GM19463 (cell line): ENCODE results near the gene TOMM34.

Source experiments
- ATAC-seq: cut with Tn5 transposase; IDR thresholded peaks from one replicate; pipeline ENCODE4 v1.9.1; 2021; ENCODE audit warnings: mild to moderate bottlenecking, moderate library complexity; ENCODE audit not compliant: unreplicated experiment

The TOMM34 gene

DNA sequence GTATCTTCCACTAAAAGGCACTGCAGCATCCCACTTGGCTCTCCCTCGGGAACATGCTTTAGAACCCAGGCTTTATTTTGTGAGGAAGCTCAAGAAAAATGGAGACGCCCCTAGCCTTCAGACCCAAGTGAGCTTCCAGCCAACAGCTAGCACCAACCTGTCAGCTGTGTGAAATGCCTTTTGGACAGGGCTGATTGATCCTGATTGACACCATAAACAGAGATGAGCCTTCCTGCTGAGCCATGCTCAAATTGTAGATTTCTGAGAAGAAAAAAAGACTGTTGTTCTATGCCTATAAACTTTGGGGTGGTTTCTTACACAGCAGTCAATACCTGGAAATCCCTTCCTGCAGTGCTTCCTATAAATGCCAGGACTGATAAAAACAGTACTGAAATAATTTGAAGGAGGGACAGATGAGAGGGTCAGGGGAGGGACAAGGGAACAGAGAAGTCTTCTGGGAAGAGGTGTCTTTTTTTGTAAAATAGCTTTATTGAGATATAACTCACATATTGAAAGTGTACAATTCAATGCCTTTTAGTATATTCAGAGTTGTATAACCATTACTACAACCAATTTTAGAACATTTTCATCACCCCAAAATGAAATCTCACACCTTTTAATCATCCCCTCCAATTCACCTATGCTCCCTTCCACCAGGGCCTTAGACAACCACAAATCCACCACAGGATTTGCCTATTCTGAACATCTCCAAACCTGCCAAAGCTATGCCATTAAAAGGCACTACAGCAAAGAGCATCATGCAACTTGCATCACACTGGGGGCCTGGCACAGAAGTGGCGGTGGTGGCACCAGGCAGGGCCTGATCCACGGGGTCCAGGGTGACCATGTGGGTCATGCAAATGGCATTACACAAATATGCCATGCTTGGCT is 3.4 kb upstream of the TOMM34 start:
- ATAC-seq = no peak

- no peak for ATAC-seq
Measured at GRCh38 chr20:44962483-44962882, 2.3 kb upstream of the TOMM34 start.

DNA sequence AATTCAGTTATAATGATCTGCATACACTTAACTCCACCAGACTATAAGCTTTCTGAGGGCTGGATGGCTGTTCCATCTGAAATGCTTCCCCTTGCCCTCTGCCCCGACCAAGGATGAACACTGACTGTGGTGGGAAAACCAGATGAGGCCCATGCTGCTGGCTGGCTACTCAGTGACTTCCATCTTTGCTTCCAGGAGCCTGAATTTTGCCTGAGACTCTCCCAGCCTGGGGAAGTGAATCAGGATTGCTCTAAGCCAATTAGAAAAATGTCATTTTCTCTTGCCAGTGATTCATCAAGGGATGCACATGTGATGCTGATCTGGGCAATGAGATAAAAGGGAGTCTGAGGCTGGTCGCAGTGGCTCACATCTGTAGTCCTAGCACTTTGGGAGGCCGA is 1.7 kb upstream of the TOMM34 start:
- ATAC-seq = no peak

DNA sequence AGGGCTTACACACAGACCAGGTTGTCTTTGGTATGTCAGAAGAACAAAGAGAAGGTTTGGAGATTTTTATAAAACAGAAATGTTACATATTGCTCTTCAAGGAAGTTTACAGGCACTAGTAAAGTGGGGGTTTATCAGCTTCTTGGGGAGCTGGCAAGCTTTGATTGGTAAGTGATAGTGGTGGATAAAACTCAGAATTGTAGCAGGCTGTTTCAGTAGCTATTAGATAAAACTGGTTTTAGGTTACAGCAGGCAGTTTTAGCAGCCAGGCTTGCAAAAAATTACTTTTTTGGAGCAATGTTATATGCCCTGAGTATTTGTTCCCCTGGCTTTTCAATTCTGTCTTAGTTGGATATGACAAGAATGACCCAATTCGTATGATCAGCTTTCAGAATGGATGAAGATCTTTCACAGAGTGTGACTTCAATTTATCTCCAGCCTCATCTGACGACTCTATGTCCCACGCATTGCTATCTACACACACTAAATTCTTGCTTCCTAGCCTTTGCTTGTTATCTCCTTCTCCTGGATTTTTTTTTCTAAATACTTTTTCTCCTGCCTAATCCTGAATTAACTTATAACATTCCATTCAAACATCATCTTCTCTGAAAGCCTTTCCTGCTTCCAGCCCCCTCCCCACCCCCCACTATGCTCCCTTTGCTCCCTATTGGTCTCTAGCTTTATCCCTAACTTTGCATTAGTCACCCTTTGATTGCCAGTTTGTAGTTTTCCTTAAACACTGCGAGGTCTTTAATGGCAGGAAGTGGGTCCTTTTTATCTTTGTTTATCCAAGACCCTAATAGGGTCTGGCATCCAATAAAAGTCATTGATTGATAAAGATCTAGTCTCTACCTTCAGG is 1.0 kb upstream of the TOMM34 start:
- ATAC-seq = no peak

DNA sequence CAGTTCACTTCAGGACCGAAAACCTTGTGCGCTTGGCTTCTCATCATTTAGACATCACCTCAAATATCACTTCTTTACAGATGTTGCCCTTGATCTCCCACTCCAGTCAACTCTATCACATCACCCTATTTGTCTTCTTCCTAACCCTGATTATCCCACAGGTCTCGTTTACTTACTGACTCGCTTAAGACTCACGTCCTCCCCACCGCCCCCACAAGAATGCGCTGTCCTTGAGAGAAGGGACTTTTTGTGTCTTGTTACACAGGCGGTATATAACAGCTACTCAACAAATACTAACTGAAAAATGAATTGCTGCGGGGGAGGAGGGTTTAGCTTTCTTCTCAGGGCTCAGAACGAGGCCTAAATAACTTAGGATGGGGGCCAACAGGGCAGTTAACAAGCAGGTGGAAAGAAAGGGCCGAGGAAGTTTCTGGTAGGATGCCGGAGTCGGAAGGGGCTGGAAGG is 527 bp downstream of the TOMM34 start:
- peak; percentile 4 for ATAC-seq

DNA sequence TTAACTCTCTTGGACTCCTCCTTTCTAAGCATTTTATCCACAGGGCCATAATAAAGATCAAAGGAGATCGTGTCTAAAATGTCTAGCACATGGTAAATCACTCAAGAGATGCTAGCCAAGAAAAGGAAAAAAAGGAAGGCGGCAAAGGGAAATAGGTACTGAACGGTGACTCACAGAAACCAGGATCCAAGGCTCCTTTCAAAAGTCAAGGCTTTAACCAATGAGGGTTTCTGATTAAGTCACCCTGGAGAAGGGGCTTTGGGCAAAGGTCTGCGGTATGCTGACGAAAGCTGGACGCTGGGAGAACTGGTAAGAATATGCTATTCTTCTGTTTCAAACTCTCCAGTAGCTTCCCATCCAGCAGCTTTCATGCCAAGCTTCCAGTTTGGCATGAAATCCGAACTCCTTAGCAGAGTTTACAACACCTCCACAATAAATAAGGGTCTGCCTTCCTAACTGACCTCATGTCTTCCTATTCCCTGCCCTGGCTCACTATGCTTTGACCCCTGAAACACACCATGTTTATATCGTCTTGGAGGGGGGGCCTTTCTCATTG is 1.0 kb downstream of the TOMM34 start:
- ATAC-seq = no peak

DNA sequence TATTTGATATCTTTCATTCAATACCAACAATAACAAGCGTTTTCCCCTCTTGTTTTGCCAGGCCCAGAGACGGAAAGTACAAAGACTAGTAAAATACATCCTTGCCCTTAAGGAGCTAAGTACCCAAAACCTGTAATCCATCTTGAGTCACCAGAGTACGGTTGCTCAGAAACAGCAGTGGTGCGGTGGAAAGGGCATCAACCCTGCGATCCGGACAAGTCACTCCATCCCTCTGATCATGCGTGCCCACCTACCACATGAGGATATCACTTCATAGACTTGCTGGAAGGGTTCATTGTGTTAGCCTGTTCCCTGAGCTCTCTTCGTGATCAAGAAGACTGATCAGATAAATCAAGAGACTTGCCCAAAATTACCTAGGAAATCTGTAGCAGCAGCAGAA is 1.9 kb downstream of the TOMM34 start:
- ATAC-seq = no peak

GRCh38 chr20:44956410-44956809 is 3.8 kb downstream of the TOMM34 start:
- no peak for ATAC-seq

DNA sequence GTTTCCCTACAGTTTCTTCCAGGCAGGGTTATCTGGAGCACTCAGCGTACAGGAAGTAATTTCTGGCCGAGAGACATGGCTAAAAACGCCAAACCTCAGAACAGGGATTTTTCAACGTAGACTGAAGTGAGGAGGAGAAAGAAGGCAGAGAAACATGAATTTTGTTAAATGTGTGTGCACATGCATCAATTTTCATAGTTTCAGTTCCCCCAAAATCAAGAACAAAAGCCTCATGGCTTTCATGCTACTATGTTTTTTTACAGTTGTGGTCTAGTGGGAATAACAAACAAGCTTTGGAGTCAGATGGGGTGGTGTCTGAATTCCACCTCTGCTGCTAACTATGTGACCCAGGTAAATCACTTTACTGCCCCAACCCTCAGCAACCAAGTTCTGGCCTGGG is 4.9 kb downstream of the TOMM34 start:
- no peak for ATAC-seq

DNA sequence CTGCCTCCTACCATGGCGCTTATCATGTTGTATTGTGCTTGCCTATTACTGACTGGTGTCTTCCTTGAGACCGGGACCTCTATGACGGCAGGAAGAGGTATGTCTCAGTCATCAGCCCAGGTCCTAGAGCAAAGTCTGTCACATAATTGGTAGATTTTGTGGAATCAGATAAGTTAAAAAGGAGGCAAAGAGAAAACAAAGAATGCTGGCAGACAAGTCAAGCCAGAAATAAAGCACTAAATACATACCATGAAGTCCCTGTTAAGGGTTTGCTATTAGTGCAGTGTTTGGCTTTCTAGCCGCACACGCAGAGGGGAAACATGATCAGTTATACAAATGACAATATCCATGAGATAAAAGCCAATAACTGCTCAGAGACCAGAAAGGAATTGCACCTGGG is 6.0 kb downstream of the TOMM34 start:
- no peak for ATAC-seq

DNA sequence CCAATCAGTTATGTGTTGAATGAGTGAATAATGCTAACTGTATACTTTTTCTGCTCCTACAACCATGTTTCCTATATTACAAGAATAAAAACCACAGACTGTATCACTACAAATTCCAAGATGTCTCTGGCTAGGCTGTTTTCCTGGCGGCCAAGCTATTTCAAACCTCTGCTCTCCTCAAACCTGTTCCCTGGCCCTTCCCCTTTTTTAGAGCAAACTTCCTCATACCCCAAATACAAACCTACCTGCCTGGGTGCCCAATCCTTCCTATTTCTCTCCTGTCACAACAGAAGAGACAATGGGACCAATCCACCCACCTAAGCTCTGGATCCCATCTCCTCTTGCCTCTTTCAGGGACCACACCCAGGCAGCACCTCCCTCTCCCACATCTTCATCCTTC is 7.5 kb downstream of the TOMM34 start:
- ATAC-seq = no peak

DNA sequence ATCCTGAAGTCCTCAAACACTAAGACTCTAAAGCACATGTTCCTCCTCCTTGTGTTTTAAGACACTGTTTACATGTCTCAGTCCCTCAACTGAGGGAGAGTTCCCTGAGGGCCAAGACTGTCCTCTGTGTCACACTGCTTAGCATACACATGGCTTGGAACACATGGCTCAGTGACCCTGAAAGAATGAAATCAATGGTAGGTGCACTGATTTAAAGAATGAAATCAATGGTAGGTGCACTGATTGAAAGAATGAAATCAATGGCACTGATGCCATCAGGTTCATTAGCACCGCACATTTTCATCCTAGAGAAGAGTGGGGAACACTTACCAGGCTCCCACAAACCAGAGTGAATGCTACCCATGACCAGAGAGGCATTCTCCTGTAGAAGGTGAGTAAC is 9.8 kb downstream of the TOMM34 start:
- no peak for ATAC-seq

- ATAC-seq = no peak
Measured at GRCh38 chr20:44948513-44948912, 11.7 kb downstream of the TOMM34 start.

DNA sequence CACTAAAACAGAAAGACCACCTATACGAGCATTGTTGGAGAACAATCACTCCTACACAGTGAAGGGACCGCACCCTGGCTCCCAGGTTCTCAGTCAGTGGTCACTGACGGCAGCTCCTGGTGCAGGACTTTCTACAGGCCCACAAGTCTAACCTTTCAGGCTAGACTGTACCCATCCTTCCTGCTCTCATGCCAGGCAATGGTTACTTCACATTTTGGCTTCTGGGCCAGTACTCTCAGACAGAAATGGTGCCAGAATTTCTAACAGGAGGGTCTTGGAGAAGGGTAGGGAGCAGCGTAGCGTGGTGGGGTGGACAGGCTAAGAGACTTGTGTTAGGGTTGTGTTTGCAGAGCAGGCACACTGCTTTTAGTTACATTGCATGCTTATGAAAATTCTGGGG is 12.1 kb downstream of the TOMM34 start:
- no peak for ATAC-seq

DNA sequence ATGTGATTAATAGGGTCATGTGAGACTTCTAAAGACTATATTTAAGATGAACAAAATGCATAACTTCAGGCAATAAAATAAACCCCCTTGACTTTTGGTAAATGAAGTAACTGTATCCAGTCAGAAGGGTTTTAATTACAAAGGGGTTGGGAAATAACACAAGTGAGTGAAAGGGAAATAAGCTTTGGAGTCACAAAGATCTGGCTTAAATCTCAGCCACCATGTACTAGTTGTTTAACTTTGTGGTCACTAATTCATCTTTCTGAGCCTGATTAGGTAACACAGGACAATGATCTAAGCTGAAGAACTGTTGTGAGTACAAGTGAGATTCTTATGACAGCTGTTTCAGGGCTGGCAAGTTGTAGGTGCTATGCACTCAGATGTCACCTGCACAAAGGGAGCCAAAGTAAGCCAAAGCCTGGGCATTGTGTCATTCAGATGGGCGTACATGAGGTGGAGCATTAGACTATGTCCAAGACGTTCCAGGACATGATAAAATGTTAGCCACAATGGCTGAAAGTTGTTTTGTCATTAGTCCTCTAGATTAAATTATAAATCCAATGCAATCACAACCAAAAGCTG is 13.8 kb downstream of the TOMM34 start:
- no peak for ATAC-seq

GRCh38 chr20:44945261-44945660 is 14.9 kb downstream of the TOMM34 start:
- no peak for ATAC-seq

- no peak for ATAC-seq
Measured at GRCh38 chr20:44943828-44944227, 16.4 kb downstream of the TOMM34 start.

- ATAC-seq = no peak
Measured at GRCh38 chr20:44942264-44942973, 17.8 kb downstream of the TOMM34 start.

- ATAC-seq = no peak
Measured at GRCh38 chr20:44941120-44941691, 19.0 kb downstream of the TOMM34 start.

- no peak for ATAC-seq
Measured at GRCh38 chr20:44938637-44939036, 21.6 kb downstream of the TOMM34 start.
